ENCODE measurements around the gene MUCL3.

- TF ChIP-seq CTCF (IDR thresholded peaks at IDR 0.05) (no peak), POLR2A (IDR thresholded peaks at IDR 0.05) (peak in 1 of 3 donors; percentile 25)
Observed at GRCh38 chr6:30955367-30956042, 14.7 kb downstream of the MUCL3 start.
